ENCODE results near the gene PRAC1.
A peak's percentile ranks its signal among the peaks of the same experiment; 100 is the strongest.

PRAC1 gene

DNA sequence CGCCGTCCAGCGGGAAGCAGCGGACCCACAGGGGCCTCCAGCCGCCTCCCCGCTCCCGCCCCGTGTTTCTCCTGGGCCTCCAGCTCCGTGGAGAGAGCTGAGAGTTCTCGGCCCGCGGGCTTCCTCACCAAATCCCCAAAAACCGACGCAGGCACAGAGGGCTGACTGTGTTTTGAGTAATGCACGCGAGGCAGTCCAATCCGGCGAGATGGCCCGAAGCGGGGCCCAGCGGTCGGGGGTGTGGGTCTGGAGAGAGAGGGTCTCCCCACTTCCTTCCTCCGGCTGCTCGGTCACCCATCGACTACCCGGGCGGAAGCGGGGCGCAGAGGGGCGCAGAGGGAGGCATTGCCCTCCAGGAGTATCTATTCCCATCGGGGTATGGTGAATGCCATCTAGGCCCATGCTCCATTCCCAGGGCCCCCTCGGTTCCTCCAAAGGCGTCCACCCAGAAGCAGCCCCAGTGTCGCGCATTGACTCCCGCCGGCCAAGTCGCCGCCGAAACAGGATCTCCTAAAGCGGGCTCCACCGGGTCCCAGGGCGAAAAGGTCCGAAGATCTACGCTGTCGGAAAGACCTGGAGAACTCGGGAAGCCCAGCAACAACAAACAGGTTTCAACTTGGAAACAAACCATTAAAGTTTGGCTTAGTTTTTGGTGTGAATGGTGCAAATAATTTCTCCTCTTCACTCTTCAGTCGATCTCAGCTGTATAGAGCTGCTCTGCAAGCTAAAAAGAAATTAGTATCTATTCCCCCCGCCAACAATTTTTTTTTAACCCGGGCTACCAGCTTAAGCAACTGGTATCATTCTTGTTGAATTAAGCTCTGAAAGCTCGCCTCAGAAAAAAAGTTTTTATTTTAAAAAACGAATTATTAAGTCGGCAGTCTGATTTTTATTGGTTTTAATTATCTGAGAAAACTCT, 25.4 kb upstream of the PRAC1 start:
- DNase-seq (ENCODE audit: low read depth in 2 of 2) = no peak

DNA sequence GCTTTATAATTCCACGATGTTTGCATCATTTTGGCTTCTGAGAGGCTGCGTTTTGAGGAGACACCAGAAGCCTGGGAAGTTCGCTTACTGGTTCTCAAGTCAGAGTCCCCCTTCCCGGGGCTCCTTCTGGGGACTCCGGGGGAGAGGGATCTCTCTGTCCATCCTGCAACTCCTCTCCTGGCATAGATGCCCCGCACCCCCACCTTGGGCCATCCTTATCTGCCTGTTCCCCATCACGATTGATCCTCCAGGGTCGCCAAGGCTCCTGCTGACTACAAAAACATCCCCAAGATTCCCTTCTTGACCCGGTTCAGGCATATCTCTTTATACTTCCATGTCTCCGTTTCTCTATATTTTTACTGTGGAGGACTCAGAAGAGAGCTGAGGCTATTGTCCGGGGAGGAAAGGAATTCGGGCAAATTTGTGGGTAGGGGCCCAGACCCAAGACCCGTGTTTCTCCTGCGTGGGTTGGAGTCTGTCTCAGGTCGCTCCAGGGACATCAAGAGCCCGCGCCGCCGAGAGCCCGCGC, 24.7 kb upstream of the PRAC1 start:
- DNase-seq (ENCODE audit: low read depth in 2 of 2) = no peak

DNA sequence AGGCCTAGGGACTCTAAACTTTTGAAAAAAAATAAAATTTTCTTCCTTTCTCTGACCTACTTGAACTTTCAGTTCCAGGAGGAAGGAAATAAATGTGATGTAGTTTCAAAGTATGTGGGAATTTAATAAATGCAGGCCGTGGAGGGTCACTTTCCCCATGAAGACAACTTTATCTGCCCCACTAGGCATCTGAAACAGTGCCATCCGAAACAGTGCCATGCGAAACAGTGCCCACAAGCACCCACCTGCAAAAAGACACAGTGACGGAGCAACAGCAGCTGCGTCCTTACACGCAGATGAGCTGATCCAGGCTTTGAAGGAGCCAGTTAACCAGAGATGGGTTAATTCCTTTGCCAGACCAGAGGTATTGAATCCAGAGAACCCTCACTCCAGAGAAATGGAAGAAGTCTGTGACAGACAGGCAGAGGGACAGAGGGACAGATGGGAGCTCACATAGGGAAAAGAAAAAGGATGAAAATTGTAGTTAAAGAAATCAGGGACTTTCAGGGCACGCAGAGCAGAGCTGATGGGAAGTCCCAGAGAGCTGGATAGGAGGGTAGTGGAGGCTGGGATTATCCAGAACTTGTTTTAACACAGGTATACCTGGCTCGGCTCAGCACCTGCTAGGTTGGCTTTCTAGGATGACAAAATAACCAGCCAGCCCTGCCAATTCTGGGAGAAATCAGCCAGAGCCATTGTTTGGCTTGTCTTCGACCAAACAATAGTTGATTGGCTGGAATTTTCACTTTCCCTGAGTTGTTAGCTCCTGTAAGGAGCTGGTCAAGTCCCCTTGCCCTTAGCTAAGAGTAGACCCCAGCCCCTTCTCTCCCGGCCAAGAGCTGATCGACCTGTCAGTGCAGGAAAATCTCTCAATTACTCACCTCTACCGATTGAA, 23.3 kb upstream of the PRAC1 start:
- no peak for DNase-seq (ENCODE audit: low read depth in 2 of 2)

DNA sequence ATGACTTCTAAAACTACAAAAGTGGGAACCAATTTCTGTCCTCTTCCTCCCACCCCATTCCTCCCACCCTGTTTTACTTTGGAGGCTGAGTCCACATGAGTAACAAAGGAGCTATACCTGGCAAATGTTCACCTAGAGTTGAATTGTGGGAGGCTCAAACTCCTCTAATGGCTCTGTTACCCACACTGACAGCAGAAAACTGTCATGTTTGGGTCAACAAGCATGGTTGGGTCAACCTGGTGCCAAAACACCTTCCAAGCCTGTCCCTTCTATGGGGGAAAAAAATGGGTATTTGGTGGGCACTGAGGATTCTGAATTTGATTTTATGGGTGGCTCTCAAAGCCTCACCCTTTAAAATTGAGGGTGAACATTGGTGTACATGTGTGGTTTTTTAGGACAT, 18.2 kb upstream of the PRAC1 start:
- DNase-seq (ENCODE audit: low read depth in 2 of 2) = no peak

DNA sequence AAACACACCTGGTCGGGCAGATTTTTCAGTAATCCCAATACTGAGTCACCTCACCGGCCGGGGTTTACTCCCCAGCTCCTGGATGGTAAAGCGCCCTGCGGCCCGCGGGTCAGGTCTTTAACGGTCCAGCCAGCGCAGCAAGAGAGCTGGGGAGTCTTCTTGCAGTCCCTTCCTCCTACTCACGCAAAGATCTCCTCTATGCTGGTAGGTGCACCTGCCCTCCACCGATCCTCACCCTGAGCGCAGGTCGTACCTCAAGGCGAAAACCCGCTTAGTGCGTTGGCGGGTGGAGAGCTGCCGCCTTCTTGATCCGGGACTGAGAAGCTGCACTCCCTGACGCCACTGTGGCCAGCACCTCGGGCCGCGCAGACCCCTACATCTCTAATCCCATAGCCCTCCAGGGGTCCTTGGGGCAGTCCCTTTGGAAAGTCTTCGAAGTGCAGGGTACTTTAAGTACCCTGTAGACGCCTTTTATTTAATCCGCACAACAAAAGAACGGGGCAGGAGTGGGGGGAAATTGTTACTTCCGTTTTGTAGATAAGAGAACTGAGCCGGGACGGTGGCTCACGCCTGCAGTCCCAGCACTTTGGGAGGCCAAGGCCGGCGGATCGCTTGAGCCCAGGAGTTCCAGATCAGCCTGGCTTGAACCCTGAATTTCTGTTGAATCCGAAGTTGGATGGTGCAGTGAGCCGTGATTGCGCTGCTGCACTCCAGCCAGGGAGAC, 16.6 kb upstream of the PRAC1 start:
- DNase-seq (ENCODE audit: low read depth in 2 of 2) = no peak

DNA sequence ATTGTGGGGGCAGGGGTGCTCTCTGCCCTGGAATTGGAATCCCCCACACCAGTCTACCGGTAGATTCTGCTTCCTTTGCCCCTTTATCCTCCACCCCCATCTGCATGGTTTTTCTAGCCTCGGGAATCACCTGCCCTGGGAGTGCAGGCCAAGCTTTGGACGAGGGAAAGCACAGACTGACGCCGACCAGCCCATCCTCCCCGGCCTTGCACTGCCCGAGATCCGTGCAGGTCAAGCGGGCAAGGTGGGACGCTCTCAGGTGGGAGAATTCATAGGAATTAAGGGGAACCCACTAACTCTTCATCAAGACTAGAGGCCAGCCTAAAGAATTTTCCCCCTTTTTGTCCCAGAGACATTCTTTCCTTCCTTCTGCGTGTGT, 16.1 kb upstream of the PRAC1 start:
- DNase-seq (ENCODE audit: low read depth in 2 of 2) = no peak

DNA sequence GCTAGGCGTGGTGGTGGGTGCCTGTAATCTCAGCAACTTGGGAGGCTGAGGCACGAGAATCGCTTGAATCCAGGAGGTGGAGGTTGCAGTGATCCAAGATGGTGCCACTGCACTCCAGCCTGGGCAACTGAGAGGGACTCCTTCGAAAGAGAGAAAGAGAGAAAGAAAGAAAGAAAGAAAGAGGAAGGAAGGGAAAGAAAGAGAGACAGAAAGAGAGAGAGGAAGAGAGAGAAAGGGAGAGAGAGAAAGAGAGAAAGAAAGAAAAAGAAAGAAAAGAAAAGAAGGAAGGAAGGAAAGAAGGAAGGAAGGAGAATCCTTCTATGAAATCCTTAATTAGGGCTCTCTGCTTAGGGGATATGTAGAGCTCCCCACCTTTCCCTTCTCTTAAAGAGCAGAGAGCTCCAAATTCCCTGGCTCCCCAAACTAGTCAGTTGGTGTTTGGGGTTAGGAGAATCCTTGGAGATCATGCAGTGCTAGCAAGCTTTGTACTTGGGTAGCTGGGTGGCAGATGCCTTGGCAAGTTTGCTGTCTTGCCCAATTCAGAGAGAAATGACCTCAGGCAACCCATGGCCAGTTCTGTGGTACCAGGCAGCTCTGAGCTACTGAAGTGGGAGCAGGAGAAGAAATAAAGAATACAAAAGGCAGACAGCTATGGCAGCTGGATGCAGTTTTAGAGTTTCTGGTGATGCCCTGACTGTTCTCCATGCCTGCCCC, 15.2 kb upstream of the PRAC1 start:
- DNase-seq (ENCODE audit: low read depth in 2 of 2) = no peak

DNA sequence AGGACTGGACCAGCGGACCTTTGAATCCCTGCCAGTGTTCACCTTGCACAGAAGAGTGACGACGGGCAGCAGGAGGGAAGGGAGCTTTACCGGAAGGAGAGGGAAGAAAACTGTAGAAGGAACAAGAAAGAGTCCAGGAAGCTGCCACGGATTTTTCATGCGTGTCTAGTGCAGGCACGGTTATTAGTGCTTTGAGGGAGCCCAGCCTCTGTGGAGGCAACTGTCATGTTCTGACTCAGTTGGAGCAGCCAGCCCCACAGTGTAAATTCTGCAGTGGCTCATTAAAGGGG, 12.7 kb upstream of the PRAC1 start:
- DNase-seq (ENCODE audit: low read depth in 2 of 2) = no peak

DNA sequence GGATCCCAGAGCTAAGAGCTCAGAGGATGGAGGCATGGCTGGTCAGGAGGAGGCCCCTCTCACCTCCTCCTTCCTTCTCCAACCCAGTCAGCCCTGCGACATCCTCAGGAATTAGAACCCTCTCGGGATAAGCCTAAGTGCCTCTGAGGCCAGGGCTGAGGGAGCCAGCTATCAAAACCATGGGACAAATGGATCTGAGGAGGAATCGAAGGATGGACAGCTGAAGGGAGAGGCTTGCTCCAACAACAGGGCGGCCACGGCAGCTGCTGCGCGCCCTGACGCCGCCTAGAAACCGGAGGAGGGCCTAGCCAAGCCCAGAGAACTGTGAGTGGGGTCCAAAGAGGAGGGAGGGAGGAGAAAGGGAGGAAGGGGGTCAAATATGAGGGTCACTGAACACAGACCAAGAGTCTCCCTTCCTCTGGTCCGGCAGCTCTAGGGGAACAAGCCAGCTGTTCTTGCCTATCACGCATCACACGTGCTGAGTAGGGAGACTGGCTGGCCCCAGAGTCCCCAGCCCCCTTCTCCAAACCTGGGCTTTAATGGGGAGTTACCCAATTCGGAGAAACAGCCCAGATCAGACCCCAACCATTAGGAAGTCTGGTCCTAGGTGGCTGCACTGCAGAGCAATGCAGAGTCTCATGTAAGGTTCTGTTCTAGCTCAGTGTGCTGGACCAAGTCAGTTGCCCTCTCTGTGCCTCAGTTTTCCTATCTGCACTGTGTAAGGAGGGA, 12.2 kb upstream of the PRAC1 start:
- no peak for DNase-seq (ENCODE audit: low read depth in 2 of 2)

DNA sequence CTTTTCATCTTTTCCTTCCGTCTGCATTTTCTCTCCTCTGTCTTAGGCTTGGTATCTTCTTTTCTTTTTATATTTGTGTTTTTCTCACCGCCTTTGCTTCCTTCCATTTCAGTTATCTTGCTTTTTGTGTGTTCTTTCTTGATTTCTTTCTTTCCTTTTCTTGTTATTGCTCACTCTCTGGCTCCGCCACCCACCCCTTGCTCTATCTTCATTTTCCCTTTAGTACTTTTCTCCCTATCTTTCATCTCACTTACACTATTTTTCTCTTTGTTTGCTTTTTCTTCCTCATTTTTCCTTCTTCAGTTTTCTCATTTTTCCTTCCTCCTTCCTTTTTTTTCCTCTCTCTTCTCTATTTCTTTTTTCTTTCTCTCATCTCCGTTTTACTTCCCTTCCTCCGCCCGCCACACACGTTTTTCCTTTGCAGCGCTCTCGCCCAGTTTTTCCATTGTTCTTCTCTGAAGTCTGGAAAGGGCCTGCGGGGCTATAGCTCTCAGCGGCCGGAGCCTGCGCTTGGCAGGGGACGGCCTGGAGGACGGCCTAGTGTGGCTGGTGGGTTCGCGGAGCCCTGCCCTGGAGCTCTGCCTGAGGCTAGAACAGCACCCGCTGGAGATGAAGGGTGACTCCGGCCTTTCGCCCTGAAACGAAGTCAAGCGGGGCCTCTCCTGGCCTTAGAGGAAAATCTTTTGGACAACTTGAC, 11.5 kb upstream of the PRAC1 start:
- no peak for DNase-seq (ENCODE audit: low read depth in 2 of 2)

DNA sequence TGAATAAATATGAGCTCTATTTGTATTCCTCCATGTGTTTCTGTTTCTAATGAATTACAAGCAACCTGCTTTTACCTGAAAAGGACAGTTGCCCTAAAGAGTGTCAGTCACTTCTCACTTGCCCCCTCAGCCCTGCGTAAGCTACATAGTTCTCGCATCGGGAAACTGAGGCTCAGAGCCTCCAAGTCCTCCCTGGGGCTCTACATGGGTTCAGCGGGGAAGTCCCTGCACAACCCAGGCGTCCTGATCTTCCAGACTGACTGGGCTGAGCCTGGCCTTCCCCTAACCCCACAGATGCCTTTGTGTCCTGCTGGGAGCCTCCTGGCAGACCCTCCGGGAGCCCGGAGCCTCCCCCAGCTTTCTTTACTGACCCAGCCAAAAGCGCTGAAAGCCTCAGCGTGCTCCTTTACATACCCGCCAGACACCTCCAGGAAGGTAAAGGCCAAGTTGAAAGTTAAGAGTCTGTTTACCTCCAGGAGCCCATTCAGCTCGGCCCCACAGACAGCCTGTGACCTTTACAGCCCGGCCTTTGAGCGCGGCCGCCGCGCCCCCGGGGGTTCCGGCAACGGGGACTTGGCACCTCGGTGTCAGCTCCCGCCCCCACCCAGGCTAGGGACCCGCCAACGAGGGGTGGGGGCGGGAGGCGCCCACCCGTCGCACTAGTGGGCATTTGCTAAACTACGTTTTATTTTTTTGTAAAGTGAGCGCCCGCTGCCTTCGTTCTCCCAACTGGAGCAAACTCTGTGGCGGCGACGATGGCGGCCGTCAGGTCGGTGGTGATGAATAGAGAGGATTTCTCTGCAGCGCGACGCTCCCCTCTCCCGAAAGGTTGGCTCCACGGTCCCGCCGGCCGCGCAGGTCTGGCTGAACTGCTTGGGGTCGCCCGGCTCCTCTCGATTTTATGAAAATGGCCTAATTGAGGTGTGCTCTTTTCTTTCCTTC, 10.6 kb upstream of the PRAC1 start:
- no peak for DNase-seq (ENCODE audit: low read depth in 2 of 2)

DNA sequence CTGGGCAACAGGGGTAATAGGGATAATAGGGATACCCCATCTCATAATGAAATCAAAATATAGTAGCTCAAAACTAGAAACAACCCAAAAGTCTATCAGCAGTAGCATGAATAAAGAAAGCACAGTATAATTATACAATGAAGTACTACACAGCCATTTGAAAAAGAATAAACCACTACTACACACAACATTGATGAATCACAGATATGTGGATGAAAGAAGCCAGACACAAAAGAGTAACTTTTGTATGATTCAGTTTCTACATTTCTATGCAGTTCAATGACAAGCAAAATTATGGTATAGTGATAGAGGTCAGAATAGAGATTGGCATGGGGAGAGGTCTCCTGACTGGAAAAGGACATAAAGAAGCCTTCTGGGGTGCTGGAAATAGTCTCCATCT, 9.0 kb upstream of the PRAC1 start:
- DNase-seq (ENCODE audit: low read depth in 2 of 2) = no peak

DNA sequence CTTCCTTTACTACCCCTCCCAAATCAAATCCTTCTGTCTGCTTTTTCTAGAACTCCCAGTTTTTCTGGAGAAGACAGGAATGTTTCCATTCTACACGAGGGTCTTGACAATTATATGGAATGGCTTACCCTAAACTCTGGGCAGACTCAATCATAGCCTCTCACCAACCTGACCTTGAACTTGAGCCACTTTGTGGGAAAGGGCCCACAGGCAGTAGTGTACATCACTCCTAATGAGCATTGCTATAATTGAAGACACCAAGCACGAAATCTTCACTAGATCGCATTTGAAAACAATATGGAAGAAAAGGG, 7.9 kb upstream of the PRAC1 start:
- no peak for DNase-seq (ENCODE audit: low read depth in 2 of 2)

DNA sequence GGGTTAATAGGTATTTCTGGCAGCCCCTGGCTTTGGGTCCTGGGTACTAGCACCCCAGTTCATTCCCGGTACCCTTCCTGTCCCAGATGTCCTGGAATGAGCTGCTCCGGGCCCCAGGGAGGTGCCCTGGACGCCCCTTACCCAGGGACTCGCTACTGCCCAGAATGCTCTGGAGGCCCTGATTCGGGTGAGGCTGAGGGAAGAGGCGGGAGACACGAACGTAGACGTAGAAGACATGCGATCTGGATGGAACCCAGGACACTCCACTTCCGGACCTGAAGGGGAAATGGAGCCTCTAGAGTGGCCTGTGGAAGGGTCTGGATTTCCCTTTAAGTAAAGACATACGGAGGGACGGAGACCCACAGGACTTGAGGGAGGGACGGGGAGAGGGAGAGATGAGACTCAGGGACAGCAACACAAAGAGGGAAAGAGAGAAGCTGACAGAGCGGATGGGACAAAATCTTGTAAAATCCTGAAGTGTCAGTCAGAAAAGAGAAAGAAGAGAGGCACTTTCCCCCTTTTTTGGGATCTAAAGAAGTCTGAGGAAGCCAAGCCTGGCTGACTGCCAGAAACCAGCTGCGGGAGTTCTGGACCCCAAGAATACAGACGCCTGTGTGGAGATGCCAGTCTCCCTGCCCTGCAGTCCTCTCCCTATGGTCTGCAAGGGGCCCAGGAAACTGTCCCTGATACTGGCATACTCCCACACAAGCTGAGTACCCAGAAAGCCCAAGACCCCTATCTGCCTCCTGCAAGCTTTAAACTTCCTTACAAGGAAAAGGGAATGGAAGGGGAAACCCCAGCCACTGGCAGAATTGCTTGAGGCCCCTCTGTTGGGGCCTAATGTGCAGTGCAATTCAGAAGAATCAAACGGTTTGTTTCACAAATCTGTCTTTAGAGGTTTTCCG, 7.3 kb upstream of the PRAC1 start:
- no peak for DNase-seq (ENCODE audit: low read depth in 2 of 2)

DNA sequence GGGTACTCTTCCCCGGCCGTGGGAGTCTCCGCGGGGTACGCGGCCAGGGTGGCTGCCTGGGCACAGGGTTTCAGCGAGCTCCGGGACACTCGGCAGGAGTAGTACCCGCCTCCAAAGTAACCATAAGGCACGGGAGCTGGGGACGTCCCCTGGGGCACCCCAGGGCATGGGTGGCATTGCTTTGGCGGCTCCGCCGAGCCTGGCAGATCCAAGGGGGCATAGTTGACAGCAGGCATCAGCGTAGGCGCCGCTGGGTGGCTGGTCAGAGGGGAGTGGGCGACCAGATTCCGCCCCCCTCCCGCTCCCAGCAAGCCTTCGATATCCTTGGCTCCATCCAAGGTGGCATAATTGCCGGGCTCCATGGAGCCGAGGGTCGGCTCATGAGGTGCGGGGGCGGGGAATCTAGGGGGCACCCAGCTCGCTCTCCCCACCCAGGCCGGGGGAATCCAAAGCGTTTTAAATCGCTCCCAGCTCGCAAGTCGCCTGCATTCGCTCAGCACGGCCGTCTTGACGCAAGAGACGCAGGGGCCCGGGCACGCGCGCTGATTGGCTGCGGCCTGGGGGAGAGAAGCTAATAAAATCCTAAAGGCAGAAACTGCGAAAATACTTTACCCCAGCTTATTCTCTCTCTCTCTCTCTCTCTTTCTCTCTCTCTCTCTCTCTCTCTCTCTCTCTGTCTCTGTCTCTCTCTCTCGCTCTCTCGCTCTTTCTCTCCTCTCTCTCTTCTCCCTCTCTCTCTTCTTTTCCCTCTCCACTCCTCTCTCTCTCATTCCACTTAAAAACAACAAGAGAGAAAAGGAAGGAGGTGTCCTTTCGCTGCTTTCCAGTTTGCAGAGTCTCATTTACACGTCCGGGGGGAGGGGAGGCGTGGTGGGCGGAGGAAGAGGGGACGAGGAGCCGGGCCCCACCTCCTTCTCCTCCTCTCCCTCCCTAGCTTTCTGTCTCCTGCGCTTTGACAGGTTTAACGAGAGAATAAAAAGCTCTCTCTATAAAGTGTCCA, 6.2 kb upstream of the PRAC1 start, which contains the start of gene HOXB13:
HOXB13 (minus strand) TSS at position 519 of the 1,000 bp plus-strand sequence; CDS start at position 362, 157 bp downstream.
- DNase-seq (ENCODE audit: low read depth in 2 of 2) = peak in 1 of 2 donors; percentile 34

DNA sequence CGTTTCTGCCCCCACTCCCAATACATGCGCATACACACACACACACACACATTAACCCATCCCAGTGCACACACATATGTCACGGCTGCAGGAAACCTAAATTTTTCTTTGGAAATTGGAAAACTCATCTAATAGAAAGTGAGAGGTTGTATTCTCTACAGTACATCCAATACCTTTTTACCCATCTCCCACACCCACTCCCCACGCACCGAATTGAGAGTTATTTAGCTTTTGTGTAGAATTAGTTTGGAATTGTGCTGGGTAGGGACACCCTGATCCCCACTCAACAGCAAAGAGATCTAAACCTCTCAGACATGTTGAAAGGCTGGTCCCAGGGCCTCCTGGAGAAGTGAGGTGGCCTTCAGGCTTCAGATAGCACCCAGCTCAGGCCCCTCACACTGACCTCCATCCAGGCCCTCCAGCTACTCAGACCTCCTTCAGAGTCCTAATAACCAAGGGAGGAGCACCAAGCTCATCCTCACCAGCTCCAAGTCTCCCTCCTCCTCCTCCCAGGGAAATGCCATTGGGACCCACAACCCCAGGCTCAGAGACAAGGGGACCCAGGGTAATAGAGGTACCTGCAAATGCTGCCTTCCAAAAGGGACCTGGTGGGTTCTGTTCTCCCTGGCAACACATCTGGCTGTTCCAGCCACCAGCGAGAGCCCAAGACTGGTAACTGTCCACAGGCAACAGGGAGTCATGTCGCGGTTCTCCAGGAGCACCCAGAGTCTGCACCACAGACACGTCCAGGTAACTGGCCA, 5.3 kb upstream of the PRAC1 start:
- DNase-seq (ENCODE audit: low read depth in 2 of 2) = no peak
